HS-27A (cell line): ENCODE results near the gene CHST14.

Experiments
- DNase-seq: peaks from one replicate; pipeline ENCODE4 v3.0.0-alpha.2; 2012; ENCODE audit warnings: low read depth, missing footprints

Gene CHST14, protein sequence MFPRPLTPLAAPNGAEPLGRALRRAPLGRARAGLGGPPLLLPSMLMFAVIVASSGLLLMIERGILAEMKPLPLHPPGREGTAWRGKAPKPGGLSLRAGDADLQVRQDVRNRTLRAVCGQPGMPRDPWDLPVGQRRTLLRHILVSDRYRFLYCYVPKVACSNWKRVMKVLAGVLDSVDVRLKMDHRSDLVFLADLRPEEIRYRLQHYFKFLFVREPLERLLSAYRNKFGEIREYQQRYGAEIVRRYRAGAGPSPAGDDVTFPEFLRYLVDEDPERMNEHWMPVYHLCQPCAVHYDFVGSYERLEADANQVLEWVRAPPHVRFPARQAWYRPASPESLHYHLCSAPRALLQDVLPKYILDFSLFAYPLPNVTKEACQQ

DNA sequence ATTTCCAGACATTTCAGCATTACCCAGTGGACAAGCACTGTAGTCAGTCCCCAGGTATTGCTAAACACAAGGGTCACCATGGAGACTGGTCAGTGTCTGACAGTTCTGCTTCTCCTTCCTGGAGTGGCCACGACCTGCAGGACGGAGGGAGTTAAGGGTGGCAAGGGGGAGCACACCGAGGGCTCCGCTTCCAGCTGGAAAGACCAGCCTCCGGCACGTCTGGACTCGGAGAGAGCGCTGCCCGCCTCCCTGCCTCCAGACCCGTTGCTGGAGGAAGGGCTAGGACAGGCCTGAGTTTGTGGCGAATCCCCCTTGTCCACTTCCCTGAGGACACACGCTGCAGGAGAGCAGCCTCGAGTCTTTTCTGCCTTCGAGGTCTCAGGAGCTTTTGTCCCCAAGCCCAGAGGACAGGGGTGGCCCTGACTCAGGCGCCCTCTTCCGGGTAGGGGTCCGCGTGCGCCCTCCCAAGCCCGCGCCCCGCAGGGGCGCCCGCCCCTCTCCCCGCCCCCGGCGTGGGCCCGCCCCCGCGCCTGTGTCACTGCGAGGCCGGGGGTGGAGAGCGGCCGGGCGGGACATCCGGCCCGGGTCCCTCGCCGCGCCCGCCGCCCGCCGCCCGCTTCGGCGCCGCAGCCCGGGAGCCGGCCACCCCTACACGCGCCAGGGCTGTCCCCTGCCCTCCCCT is at the start of gene CHST14:
Gene CHST14 (plus strand): TSS at position 562 of the 682 bp plus-strand sequence. CDS start 230 bp downstream, outside the sequence.
- no peak for DNase-seq

DNA sequence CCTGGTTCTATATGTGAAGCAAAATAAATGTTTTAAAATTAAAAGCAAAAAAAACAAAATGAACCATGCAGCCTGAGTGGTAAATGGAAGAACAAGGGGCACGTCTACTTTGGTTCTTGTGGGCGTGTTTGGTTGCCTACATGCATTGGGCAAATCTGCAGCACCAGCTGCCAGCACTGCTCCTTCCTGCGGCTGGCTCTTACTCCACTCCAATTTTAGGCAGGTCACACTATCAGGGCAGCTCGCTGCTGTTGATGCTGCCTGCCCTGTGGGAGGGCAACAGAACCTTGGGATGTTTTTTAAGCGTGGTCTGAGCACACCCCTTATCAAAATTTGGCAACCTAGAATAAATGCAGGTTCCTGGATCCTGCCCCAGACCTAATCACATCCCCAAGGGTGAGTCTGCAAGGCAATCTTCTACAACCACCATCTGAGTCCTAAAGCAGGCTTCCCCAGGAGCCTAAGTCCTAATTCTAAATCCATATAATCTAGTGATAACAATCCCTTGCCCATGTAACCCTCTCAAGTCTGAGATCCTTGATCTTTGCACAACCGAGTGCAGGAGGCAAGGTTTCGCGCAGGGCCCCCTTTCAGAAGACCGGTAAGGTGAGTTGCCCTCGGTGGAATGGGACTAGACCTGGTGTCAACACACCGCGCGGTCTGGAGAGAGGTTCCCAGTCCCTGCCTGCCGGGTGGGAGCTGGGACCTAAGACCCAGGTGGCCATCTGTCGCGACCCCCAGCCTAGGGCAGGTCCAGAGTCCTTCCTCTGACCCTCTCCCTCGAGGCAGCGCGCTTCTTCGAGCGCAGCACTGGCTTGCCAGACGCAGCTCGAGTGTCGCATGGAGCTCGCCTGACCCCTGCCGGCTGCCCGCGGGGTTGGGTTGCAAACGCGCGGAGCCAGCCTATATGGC is 49.3 kb upstream of the CHST14 start:
- DNase-seq, result no peak

DNA sequence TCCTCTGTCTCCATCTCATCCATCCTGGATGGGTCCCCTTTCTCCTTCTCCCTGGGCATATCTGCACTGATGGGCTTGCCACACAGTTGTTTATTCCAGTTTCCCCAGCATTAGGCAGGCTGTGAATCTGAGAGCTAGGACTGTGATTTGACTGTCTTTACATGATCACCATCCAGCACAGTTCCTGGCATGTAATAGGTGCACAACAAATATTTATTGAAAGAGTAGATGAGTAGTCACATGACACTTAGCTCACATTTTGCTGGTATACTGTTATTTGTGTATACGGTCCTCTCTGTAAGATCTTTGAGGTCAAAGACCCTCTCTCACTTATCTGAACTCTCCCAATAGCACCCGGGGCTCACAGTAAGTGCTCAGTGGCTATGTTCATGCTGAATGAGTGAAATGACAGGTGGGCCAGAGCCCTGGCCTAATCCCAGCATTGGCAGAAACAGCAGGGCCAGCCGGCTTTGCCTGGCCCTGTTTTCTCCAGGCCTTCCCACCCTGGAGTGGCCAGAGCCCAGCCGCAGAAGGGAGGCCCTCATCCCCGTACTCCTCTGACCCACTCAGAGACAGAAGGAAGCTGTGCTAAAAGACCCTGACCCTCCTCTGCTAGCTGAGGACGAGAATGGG is 46.2 kb upstream of the CHST14 start:
- no peak for DNase-seq

DNA sequence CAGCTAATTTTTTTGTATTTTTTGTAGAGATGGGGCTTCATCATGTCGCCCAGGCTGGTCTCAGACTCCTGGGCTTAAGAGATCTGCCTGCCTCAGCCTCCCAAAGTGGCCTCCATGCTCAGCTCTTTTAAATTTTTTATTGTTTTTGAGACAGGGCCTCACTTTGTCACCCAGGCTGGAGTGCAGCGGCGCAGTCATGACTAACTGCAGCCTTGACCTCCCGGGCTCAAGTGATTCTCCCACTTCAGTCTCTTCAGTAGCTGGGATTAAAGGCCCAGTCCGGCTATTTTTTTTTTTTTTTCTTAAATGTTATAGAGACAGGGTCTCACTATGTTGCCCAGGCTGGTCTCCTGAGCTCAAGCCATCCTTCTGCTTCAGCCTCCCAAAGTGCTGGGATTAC is 45.1 kb upstream of the CHST14 start:
- no peak for DNase-seq

DNA sequence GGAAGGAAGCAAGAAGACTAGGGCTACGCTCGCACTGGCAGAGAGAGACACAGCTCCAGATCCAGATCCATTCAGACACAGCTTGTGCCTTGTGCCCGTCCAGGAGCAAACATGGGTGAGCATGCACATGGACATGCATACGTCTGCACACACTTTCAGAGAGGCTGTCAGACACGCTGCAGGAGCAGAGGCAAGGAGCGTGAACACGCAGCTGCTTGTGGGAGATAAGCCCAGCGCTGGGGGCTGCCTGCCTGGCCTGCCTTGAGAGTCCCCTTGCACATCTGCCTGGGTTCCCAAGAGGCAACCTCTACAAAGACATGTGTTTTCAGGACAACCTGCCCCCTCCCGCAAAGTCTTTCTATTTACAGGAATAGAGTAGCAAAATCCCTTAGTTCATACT is 43.6 kb upstream of the CHST14 start:
- no peak for DNase-seq

DNA sequence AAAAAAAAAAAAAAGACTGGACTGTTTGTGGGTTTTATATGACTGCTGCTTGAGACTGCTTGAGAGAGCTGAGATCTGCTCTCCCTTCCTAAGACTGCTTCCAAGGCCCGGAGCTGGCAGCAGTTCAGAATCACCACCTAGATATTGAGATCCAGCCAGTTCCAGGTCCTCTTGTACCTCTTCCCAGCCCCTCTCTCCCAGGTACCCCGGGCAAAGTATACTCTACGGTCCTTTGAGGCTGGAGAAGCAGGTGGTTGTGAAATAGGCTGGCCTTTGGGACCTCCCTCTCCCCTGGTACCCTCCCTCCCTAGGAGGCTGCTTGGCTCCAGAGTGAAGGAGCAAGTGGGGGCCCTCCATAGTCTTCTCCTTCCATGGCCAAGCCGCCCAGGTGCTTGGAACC is 42.6 kb upstream of the CHST14 start:
- DNase-seq, result no peak

DNA sequence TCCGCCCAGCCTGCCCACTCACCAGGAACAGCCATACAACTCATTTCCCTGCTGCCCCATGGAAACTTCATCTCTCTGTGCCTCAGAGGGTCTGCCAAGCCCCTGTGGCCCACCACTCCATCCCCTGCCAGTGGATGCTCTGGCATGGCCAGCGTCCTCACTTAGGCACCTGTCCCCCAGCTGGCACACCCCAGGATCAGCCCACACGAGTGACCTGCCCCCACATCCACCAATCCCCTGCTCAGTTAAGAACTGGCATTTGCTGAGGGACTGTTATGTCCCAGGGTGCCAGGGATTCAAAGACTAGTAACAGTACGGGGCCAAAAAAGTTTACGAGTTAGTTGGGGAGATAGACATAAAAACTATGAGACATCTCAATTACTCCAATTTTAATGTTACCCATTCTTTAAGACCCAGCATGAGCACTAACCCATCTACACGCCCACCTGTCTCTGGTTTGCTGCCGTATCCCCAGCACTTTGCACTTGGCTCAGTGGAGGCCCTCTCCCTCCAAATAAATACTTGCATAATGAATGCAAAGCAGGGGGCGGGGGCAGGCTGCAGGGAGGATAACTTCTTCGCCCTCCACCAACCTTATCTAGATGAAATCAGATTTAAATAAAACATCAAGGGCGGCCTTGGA is 41.6 kb upstream of the CHST14 start:
- DNase-seq, result no peak

DNA sequence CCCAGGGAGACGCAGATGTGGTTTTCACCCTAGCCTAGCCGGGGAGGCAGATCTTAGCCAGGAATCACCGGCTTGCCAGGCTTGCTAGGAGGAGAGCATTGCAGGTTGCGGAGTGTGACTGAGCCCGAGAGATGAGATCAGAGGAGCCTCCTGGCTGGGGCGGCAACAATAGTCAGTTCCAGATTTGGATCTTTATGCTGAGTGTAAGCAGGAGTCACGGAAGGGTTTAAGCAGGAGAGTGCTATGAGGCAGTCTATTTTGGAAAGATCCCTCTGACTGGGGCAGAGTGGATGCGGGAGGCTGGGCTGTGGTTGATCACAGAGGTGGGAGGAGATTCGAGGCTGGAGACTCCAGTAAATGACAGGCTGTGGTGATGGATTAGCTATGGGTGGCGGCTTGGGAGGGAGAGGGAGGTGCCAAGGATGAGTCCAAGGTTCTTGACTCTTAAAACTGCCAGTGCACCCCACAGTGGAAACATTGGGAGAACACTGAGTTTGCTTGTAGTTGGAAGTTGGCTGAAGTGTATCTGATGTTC is 40.4 kb upstream of the CHST14 start:
- DNase-seq, result no peak

DNA sequence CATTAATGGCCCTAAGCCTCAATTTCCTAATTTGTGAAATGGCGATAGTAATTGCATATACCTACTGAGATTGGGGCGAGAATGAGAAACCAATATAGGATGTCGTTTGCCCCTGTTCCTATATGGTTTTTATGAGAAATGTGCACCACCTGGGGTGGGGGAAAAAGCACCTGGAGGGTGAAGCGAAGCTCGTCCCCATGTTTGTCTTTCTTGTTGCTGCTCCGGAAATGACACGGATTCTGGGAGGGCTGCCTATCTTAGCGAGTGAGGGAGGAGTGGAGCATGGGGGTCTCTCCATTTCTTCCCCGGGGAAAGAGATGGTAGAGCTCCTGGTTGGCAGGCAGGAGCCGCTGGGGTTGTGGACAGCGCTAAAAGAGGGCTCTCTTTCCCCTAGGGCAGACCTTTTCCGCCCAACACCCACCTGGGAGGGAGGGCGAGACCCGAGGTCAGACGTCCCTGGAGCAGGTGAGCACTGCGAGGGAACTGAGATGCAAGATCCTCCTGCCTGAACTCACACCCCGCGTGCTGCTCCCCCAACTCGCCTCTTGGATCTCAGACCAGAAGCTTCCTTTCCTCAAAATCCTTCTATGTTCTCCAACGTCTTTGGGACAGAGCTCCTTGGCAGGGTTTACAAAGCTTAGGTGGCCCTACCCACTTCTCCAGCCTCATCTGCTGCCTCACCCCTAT is 35.6 kb upstream of the CHST14 start:
- DNase-seq, result no peak

DNA sequence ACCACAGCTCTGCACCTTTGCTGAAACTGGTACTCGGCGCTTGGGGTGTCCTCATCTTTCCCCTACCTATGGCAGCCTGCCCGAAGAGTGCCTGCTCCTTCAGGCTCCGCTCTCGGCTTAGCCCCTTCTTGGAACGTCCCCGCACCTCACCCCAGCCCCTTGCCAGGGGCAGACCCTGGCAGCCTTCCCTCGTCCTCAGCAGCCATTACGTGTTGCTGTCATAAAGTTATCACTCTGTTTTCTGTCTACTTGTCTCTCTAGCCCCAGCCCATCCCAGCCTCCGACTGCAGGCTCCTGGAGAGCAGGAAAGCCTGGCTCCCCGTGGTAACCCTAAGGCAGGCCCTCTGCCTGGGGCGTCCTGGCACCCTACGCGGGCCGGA is 35.1 kb upstream of the CHST14 start:
- DNase-seq, result no peak

DNA sequence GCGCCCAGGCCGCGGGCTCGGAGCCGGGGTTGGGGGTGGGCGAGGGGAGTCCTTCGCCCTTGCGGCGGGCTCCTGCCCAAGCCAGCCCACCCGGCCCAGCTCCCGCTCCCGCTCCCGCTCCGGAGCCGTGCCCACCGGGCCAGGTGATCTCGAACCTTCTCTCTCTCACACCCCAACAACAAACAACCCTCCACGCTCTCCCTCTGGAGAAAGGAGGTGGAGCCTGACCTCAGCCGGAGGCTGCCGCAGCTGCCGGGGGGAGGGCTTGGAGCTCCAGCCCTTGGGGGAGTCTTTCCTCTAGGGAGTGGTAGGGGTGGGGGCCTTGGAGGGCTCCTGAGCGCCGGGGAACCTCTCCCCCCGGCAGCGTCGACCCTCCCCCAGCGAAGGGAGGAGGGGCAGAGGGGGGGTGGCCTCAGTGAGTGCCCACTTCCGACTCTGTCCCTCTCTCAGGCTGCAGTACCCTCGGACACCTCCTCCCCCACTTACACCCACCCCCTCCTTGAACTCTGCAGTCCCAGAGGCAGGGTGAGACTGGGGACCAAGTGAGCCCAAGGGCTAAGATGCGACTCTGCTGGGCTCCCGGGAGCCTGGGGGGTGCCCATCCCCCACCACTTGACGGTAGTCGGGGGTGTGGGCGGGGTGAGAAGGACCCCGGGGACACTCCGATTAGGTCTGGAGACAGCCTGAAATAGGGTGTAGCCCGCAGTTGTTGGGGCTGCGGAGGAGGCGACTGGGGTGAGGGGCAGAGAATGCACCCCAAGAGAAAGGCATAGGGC is 34.5 kb upstream of the CHST14 start:
- no peak for DNase-seq

DNA sequence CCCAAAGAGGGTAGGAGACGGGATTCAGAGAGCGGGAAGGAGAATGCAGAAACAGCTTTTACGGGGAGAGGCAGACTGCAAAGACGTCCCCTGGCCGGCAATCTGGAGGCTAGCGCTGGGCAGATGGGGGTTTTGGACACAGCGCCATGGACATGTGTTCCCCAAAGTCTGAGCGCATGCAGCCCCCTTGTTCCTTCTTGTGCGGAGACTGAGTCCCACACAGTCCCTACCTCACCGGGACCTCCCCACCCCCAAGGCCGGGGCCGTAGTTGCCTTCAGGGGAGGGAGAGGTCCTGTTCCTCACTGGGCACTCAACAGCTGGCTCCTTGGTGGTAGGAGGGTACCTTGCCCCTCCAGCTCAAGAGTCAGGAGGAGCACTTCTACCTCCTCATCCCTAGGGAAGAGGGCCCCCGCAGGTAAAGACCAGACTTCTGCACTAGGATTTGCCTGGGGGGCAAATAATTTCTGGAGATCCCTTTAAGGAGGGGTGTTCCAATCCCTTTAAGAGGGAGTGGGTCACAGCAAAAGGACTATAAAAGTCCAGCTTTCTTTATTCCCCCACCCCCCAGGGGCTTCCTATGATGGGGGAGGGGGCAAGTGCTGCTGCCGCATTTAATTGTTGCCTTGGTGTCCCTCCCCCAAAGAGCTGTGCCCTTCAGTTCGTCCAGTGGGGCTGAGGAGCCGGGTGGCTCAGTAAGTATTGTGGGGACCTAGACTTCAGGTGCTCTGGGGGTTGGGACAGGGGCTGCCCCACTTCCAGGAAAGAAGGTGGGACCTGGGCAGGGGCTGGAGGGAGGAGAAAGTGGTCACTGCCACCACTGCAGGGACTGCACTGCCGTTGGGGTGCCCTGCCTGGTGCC is 33.7 kb upstream of the CHST14 start:
- DNase-seq, result no peak

DNA sequence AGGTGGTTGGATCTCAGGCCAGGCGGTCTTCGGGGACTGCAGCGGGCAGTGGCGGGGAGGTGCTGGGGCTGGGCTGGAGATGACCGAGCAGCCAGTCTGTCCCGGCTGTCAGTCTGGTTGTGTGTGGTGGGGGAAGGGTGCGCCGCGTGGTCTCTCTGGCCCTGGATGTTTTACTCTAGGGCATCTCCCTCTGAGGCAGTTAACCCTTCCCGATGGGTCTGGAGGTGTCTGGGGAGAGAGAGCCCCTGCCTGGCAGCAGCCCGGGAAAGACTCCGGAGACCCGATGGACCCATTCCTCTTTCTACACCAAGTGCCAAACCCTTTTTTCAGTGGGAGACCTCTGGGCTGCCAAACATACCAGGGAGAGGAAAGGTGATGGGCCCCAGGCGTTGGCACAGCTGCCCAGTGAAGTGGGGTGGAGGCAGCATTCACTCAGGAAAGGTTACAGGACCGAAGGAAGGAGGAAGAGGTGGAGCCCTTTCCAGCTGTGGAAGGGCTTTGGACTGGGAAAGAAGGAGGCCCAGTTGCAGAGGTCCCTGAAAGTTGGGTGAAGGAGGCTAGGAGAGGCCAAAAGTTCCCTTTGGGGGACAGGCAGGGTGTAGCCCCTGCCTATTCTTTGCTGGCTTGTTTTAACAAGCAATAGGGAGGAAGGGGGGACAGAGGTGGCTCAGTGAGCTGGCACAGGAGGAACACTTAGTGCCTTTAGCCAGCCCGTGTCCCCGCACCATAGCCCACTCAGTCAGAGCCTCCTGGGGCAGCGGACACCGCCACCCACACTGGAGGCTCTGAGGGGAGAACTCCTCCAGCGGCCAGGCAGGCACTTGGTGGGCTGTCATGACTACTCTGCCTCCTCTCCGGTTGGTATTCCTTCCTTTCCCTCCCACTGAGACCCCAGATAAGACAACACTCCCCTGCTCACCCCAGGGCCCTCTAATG is 32.8 kb upstream of the CHST14 start:
- no peak for DNase-seq

DNA sequence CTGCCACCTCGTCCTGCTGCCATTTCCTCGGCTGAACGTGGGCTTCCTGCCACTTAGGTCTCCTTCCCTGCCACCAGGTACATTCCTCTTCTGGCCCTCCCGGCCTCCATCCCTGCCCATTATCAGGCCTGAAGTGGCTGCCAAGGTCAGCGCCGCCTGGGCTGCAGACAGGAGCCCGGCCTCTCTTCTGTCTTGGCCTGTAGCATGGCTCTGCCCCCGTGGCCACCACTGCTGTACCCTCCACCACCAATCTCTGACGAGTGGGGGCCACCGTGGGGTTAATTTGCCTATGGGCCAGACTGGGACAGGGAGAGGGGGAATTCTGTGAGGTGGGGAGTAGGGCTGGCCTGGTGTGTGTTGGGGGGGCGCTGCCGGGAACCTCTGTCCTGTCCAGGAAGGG is 32.1 kb upstream of the CHST14 start:
- DNase-seq, result no peak

DNA sequence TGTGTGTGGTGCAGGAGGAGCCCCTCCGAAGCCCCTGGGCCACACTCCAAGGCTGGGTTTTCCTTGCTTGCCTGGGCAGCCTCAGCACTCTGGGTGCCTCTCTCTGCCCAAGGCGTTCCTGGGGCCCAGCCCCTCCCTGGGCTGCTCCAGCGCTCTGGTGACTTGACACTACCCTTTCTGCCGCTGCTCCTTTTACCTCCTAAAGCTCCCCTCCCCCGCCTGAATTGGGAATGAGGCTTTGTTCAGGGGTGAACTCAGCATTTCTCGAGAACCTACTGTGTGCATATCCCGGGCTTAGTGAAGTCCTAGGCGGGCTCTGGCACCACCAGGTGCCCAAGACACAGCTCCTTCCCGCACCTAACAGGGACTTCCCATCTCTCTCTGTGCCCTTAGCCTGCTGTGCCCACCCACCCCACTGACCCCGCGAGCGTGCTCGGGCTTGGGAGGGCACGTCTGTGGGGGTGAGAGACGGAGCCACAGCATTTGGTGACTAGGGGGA is 31.3 kb upstream of the CHST14 start:
- no peak for DNase-seq

DNA sequence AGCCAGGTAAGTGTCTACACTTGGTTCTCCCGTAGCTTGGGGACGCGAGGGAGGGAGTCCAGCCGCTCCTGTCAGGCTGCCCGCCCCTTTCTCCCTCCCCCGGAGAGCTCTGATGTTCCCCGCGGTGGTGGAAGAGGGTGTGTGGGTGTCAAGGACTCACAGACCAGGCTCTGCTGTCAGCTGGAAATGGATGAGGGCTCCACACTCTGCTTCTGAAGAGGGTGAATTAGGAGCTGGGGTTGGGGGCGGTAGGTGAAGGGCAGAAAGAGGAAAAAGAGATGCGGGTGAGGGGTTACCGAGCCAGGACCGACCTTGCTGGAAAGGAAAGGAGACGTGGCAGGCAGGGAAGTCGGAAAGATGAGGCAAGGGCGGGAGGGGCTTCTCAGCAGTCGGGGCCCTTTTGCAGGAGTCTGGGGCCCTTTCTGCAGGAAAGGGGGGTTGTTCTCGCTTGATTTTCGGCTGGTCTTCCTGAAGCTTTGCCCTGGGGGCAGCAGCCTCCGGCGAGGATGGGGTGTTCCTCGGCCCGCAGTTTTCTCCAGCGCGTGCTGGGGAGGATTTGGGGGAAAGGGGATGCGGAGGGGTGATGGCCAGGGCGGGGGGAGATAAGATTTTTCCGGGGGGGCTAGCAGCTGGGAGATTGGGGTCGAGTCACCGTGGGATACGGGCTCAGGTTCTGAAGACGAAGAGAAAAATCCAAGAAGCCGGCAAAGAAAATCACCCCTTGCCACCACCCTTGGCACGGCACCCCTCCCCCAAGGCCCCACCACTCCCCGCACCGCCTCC is 30.6 kb upstream of the CHST14 start:
- no peak for DNase-seq
